GM18909 (cell line): Measurements from ENCODE around the gene OCA2.
"Not testable (repeated sequence)": the region's sequence is repeated elsewhere in the genome, so short reads cannot be mapped to it uniquely, and the experiment has no call there.

Source experiments
- ATAC-seq: cut with Tn5 transposase; IDR thresholded peaks from one replicate; pipeline ENCODE4 v1.9.1; 2021; ENCODE audit warnings: mild to moderate bottlenecking; ENCODE audit not compliant: unreplicated experiment, poor library complexity

The OCA2 gene

GRCh38 chr15:27762471-27762870 is 336.6 kb downstream of the OCA2 start:
- ATAC-seq: no peak

GRCh38 chr15:27757052-27757451 is 342.1 kb downstream of the OCA2 start:
- no peak for ATAC-seq

- ATAC-seq: no peak
Measured at GRCh38 chr15:27752691-27753090, 346.4 kb downstream of the OCA2 start.

GRCh38 chr15:27747997-27748396 is 351.1 kb downstream of the OCA2 start:
- ATAC-seq: no peak

- ATAC-seq: no peak
Measured at GRCh38 chr15:27746401-27746955, 352.6 kb downstream of the OCA2 start.

- no peak for ATAC-seq
Measured at GRCh38 chr15:27744641-27745040, 354.5 kb downstream of the OCA2 start.

- no peak for ATAC-seq
Measured at GRCh38 chr15:27743638-27744037, 355.5 kb downstream of the OCA2 start.

- ATAC-seq: no peak
Measured at GRCh38 chr15:27742751-27743477, 356.2 kb downstream of the OCA2 start.

- no peak for ATAC-seq
Measured at GRCh38 chr15:27741226-27741860, 357.8 kb downstream of the OCA2 start.

GRCh38 chr15:27734785-27735495 is 364.2 kb downstream of the OCA2 start:
- no peak for ATAC-seq

GRCh38 chr15:27731776-27732175 is 367.3 kb downstream of the OCA2 start:
- no peak for ATAC-seq

- ATAC-seq: no peak
Measured at GRCh38 chr15:27730868-27731267, 368.2 kb downstream of the OCA2 start.

GRCh38 chr15:27725731-27726130 is 373.4 kb downstream of the OCA2 start:
- no peak for ATAC-seq

GRCh38 chr15:27723821-27724220 is 375.3 kb downstream of the OCA2 start:
- no peak for ATAC-seq

- ATAC-seq: no peak
Measured at GRCh38 chr15:27722102-27722501, 377.0 kb downstream of the OCA2 start.

GRCh38 chr15:27714675-27715074 is 384.4 kb downstream of the OCA2 start:
- no peak for ATAC-seq

- not testable (repeated sequence) for ATAC-seq
Measured at GRCh38 chr15:27713850-27714249, 385.3 kb downstream of the OCA2 start.

- ATAC-seq: no peak
Measured at GRCh38 chr15:27707257-27707656, 391.9 kb downstream of the OCA2 start.

- no peak for ATAC-seq
Measured at GRCh38 chr15:27706300-27706699, 392.8 kb downstream of the OCA2 start.

- no peak for ATAC-seq
Measured at GRCh38 chr15:27705056-27705455, 394.1 kb downstream of the OCA2 start.
